Left lobe of liver (tissue), 2 donors: ENCODE results near the gene SBF1. TPM values are rescaled to one million over a fixed set of nuclear protein-coding genes. Genes with fewer than 3 reads are reported as not detected.
"Not testable (repeated sequence)": the region's sequence is repeated elsewhere in the genome, so short reads cannot be mapped to it uniquely, and the experiment has no call there.

Source experiments
- ATAC-seq: fragments of 200-7000 bp; cut with Tn5 transposase; one replicate; pipeline ENCODE4 v1.9.1; 2020; ENCODE audit warnings: mild to moderate bottlenecking, moderate library complexity
- DNase-seq: peaks from one replicate; pipeline ENCODE4 v3.0.0-alpha.2; 2020; ENCODE audit warnings: low spot score
- total RNA-seq: library from RNA; stranded (reverse); gene quantifications from one replicate; pipeline ENCODE4 v1.2.1, GENCODE V29; 2021
- donor health status: DM: no; HTN: no; CAD: no; lungs with moderate emphysema.
- donor health status: DM: no; HTN: yes; CAD: no.

Gene SBF1, protein sequence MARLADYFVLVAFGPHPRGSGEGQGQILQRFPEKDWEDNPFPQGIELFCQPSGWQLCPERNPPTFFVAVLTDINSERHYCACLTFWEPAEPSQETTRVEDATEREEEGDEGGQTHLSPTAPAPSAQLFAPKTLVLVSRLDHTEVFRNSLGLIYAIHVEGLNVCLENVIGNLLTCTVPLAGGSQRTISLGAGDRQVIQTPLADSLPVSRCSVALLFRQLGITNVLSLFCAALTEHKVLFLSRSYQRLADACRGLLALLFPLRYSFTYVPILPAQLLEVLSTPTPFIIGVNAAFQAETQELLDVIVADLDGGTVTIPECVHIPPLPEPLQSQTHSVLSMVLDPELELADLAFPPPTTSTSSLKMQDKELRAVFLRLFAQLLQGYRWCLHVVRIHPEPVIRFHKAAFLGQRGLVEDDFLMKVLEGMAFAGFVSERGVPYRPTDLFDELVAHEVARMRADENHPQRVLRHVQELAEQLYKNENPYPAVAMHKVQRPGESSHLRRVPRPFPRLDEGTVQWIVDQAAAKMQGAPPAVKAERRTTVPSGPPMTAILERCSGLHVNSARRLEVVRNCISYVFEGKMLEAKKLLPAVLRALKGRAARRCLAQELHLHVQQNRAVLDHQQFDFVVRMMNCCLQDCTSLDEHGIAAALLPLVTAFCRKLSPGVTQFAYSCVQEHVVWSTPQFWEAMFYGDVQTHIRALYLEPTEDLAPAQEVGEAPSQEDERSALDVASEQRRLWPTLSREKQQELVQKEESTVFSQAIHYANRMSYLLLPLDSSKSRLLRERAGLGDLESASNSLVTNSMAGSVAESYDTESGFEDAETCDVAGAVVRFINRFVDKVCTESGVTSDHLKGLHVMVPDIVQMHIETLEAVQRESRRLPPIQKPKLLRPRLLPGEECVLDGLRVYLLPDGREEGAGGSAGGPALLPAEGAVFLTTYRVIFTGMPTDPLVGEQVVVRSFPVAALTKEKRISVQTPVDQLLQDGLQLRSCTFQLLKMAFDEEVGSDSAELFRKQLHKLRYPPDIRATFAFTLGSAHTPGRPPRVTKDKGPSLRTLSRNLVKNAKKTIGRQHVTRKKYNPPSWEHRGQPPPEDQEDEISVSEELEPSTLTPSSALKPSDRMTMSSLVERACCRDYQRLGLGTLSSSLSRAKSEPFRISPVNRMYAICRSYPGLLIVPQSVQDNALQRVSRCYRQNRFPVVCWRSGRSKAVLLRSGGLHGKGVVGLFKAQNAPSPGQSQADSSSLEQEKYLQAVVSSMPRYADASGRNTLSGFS (N-terminal part only)
- total RNA-seq = 31.2 TPM

DNA sequence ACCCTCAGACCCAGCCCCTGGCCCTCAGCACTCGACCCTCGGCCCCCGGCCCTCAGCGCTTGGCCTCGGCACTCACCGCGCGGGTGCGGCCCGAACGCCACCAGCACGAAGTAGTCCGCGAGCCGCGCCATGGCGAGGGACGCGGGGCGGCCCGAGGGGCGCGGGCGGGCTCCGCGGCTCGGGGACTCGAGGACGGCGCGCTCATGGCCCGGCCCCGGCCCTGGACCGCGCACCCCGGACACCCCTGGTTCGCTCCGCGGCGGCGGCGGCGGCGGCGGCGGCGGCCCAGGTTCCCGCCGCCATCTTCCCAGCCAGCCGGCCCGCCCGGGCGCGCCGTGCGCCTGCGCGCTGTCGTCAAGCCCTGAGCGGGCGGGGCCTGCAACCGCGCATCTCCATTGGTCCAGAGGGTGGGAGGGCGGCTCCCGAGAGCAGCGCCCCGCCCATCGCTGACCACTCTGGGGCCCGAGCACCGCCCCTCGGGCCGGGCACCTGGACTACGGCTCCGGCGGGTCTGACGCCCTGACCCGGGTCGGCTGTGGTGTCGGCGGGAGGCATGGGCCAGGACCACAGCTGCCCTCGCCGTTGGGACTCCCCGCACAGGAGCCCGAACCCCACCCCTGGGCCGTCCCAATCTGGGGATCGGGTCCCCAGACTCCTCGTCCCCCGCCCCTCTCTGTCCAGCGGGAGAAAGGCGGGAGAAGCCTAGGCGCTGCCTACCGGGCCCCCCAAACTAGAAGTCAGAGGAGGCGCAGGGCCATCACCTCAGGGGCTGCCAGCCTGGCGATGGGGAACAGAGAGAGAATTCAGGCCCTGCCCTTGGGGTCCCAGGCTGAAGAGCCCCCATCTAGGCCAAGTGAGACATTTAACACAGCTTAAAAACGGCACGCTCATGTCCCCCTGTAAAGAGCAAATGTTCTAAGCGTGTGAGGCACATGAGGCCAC lies at the start of gene SBF1:
Gene SBF1, minus strand, starts transcription at position 326 of the 942 bp plus-strand sequence. Its CDS starts 195 bp downstream, at position 131.
- ATAC-seq = peak; percentile 97
- DNase-seq = peak; percentile 94

DNA sequence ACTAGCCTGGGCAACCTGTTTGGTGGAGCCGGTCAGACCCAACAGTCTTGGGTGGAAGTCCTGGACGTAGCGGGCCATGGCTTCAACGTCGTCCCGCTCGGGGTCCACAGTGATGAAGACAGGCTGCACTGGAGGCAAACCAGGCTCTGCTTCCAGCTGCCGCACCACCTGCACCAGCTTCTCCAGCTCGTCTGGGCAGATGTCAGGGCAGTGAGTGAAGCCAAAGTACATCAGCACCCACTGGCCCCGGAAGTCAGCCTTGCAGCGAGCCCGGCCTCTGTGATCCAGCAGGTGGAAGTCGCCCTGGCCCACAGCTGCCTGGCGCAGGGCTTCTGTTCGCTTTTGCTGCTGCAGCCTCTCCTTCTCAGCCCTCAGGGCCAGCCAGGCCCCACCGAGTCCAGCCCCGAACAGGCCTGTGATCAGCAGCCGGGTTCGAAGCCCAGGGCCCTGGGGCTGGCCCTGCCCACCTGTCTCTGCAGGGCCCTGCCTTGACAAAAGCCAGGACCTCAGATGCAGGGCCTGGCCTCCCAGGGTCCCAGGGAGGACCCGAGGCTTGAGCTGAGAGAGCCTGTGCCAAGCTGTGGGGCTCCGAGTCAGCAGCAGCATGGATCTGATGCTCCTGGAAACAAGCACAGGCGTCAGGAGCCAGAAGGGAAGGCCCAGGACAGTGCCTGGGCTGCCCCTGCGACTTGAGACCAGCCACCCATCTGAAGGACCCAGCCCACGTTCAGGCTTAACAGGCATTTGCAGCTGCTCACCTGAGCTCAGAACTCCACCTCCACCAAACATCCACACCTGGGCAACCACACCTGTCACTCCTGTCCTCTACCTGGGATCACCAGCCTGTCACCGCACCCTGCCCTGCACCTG lies 49.2 kb upstream of the SBF1 start:
- DNase-seq (no peak), ATAC-seq (no peak)

DNA sequence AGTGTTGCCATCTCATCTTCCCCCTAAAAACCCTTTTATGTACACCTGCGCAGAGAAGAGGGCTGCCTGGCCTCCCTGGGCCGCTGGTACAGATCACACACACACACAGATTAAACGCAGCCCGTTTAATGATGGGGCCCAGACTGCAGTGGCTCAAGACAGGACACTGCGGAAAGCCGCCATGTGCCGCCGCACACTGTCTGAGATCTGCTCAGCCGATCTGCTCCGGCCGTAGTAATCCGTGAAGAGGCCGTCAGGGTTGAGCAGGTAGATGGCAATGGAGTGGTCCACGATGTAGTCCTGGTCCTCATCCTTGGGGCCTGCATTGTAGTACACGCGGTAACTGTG lies 48.6 kb upstream of the SBF1 start:
- ATAC-seq (no peak), DNase-seq (no peak)

DNA sequence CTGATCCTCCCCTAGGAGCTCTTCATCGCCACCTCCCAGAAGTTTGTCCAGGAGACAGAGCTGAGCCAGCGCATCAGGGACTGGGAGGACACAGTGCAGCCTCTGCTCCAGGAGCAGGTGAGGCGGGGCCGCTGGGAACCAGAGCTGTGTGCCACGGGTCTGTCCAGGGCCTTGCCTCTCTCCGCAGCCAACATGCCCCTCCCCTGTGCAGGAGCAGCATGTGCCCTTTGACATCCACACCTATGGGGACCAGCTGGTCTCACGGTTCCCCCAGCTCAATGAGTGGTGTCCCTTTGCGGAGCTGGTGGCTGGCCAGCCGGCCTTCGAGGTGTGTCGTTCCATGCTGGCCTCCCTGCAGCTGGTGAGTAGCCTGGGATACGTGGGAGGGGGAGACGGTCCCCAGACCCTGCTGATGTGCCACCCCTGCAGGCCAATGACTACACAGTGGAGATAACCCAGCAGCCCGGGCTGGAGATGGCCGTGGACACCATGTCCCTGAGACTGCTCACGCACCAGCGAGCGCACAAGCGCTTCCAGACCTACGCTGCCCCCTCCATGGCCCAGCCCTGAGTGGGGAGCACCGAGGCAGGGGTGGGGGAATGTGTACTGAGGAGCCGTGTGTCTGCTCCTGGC lies 48.1 kb upstream of the SBF1 start:
- ATAC-seq = no peak
- no peak for DNase-seq

DNA sequence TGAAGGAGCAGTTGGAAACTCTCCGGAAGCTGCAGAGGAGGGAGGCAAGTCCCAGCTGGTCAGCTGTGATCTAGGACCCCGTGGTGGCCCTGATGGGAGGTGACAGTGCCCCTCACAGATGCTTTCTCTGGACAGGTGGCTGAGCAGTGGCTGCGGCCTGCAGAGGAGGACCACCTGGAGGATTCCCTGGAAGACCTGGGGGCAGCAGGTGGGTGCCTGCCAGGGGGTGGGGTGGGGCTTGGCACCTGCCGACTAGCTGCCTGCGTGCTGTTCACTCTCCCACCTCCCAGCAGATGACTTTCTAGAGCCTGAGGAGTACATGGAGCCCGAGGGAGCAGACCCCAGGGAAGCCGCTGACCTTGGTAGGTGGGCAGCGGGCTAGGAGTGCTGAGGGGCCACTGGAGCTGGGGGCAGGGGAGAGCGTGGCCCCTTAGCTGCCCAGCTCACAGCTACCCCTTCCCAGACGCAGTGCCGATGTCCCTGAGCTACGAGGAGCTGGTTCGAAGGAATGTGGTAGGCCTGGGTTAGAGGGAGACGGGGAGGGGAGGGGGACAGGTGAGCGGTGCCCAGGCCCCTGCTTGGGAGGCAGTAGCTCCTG lies 47.5 kb upstream of the SBF1 start:
- no peak for ATAC-seq

DNA sequence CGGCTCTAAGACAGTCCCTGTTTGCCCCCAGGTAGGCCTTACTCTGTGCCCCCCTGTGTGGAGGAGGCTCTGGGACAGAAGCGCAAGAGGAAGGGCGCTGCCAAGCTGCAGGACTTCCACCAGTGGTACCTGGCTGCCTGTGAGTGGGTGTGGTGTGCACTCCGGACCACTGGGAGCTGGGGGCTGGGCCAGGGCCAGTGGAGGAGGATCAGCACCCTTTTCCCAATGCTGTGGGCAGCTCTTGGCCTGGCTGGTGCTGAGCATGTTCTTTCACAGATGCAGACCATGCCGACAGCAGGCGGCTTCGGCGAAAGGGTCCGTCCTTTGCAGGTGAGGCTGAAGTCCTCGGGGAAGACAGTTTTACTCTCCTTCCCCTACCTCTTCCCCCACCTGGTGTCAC lies 46.9 kb upstream of the SBF1 start:
- ATAC-seq = no peak
- no peak for DNase-seq

More for the DNA sequence above, 47.5 kb upstream of the SBF1 start:
- no peak for DNase-seq

DNA sequence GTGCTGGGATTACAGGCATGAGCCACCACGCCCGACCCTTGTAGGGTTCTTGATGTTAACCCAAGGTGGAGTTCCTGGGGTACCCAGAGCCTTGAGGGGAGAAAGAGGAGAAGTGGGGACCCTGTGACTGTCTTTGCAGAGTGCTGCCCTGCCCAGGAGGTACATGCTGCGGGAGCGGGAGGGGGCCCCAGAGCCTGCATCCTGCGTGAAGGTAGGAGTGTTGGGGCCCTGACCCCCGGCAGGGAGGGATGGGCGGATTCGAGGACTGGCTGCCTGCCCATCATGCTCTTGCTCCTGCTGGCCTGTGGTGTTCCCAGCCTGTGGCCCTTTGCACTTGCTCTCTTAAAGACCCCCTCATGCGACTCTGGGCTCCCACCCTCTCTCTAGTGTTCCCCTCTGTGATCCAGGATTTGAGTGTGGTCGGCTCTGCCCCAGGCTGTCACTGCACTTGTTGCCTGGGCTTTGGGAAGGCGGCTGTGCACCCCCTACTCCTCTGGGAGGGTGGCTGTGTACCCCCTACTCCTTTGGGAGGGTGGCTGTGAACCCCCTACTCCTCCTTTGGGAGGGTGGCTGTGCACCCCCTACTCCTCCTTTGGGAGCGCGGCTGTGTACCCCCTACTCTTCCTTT lies 46.1 kb upstream of the SBF1 start:
- ATAC-seq (no peak), DNase-seq (no peak)

DNA sequence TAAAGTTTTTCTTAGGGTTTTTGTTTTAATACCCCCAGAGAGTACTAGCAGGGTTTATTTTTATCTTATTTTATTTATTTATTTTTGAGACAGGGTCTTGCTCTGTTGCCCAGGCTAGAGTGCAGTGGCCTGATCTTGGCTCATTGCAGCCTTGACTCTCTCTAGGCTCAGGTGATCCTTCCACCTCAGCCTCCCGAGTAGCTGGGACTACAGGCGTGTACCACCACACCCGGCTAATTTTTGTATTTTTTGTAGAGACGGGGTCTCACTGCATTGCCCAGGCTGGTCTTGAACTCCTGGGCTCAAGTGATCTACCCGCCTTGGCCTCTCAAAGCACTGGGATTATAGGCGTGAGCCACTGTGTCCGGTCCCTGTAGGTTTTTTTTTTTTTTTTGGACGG lies 45.3 kb upstream of the SBF1 start:
- DNase-seq, ATAC-seq: not testable (repeated sequence)

DNA sequence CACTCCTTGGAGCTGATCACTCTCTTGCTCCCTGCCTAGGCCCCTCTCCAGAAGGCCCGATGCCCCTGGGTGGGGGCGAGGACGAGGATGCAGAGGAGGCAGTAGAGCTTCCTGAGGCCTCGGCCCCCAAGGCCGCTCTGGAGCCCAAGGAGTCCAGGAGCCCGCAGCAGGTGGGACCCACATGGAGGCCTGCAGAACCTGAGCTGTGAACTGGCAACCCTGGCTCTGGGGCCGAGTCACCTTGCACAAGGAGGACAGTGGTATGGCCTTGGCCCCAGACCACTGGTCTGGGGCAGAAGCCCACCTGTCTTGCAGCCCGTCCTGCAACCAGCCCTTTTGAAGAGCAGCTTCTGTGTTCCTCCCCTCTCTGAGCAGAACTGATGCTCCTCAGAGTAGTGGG lies 44.3 kb upstream of the SBF1 start:
- DNase-seq (no peak), ATAC-seq (no peak)

DNA sequence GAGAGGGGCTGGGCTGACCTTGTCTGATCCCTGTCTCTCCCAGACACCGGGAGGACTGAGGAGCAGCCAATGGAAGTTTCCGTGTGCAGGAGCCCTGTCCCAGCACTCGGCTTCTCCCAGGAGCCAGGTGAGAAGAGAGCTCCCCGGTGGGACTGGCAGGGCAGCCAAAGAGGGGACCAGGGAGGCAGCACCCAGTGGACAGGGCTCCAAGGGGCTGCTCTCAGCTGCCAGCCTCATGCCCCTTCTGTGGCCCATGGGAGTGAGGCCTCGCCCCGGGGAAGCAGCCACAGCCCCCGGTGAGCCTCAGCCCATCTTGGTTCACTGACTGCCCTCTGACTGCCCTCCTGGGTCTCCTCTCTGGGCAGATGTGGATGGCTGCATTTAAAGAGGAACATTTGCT lies 43.8 kb upstream of the SBF1 start:
- no peak for DNase-seq

DNA sequence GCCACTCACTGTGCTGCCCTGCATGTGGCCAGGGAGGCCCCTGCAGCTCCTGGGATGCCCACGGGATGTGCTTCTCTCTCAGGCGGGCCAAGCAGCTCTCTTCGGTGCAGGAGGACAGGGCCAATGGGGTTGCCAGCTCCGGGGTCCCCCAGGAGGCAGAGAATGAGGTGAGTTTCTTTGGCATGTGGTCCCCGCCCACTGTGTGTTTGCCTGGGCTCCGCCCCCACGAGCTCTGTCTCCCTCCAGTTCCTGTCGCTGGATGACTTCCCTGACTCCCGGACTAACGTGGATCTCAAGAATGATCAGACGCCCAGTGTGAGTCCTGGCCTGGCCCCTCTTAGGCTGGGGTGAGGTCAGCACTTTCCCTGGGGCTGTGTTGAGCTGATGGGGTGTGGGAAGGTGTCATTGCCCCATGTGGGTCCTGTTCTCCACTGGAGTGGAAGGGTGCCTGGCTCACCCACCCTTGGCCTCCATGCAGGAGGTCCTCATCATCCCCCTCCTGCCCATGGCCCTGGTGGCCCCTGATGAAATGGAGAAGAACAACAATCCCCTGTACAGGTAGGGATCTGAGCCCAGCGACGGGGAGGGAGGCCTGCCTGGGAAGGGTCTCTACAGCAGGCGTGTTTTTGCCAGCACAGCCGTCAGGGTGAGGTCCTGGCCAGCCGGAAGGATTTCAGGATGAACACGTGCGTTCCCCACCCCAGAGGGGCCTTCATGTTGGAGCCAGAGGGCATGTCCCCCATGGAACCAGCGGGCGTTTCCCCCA lies 42.8 kb upstream of the SBF1 start:
- DNase-seq = no peak

More for the DNA sequence above, 43.8 kb upstream of the SBF1 start:
- no peak for ATAC-seq

DNA sequence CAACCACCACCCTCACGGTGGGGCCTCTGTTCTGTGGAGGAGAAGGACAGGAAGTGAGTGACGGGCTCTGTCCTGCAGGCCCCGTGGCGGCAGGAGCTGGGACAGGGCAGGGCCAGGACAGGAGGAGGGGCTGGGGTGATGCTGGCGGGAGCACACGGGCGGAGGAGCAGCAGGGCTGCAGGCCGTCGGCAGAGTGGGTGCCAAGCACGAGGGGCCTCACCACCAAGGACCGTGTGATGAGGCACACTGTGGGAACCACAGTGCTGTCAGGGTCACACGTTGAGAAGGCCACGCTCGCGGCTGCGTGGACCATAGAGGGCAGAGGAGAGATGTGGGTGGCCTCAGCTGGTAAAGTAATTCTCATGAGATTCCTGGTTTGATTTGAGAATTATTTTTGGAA lies 42.1 kb upstream of the SBF1 start:
- ATAC-seq (no peak), DNase-seq (no peak)

More for the DNA sequence above, 42.8 kb upstream of the SBF1 start:
- ATAC-seq = no peak

DNA sequence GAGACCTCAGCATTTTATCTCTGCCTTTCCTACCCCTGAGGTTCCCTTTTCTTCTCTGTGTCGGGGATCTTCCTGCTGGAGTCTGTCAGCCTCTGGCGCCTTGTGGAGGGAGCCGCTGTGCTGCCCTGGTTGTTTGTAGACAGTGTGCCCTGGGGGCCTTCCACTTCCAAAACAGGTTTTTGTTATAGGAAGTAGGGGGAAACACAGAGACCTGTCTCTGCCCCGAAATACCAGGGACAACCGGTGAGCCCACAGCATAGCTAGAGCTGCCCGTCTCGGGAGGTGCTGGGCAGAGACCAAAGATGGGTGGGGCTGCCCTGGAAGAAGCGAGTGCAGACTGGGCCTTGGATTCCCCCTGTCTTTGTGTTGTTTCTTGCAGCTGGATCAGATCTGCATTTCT lies 41.2 kb upstream of the SBF1 start:
- no peak for ATAC-seq
- DNase-seq = no peak

DNA sequence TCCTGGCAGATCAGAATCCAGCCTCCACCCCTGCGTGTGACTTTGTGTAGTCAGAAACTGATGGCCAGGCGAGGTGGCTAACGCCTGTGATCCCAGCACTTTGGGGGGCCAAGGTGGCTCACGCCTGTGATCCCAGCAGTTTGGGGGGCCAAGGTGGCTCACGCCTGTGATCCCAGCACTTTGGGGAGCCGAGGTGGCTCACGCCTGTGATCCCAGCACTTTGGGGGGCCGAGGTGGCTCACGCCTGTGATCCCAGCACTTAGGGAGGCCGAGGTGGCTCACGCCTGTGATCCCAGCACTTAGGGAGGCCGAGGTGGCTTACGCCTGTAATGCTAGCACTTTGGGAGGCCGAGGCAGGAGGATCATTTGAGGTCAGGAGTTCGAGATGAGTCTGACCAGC lies 38.3 kb upstream of the SBF1 start:
- ATAC-seq = no peak
- no peak for DNase-seq

DNA sequence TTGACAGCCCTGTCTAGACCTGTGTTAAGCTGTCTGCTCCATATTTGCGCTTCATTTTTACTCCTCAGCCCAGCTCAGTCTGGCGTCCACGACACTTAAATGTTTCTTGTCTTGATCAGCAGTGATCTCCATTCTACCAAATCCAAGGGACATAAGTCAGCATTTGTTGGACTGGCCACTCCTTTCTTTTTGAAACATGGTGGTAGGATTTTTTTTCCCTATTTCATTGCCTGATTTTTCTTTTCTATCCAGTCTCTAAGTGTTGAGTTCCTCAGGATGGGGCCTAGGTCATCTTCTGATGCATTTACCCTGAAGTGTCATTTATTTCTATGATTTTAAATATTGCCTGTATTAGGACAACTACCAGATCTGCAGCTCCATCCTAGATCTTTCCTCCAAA lies 34.1 kb upstream of the SBF1 start:
- ATAC-seq (no peak), DNase-seq (no peak)

DNA sequence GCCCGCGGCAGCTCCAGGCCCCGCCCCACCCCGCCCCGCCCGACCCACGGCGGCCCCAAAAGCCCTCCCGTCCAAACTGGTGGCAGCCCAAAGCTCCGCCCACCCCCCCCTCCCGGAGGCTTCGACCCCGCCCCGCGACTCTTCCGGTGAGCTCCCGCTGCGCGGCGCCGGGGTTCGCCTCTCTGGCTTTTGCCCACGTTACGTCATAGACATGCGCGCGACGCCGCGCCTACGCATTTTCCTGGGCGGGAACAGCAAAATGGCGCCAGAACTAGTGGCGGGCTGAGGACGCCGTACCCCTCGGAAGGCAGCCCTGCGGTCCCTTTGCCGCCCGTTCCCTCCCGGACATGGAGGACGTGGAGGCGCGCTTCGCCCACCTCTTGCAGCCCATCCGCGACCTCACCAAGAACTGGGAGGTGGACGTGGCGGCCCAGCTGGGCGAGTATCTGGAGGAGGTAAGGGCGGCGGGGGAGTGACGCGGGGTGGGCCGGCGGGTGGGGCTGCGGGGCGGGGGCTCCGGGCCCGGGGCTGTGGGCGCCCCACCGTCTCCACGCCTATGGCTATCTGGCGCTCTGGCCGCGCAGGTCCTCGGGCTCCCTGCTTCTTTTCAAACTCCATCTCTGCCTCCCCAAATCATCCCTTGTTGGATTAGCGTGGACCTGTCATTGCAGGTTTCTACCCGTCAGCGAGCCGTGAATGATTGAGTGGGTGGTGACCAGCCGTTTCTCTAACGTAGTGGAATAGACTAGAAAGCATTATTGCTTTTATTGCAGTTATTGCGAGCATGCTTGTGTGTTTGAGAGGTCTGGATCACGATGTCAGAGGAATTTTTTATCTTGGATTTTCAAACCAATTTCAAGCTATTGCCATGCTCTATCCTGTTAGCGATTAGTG lies 33.4 kb upstream of the SBF1 start, which contains the start of gene NCAPH2:
Gene NCAPH2, plus strand, starts transcription at position 234 of the 894 bp plus-strand sequence. Its CDS starts 114 bp downstream, at position 348.
- ATAC-seq (peak; percentile 84), DNase-seq (peak; percentile 97)
